Measurements from ENCODE around the gene CREBBP. TPM values are rescaled to one million over a fixed set of nuclear protein-coding genes. Genes with fewer than 3 reads are reported as not detected.

The CREBBP gene
- total RNA-seq, 1 donor from 2014 or later, result 45.3 TPM

GRCh38 chr16:3740186-3740585 lies 140.3 kb downstream of the CREBBP start:
- Mint-ChIP-seq H3K27me3 (no peaks in the 10 kb centered on the region), H3K36me3 (ENCODE audit: low read depth) (peaks cover 62% of the 10 kb centered on the region), H3K9me3 (no peaks in the 10 kb centered on the region), H3K4me3 (no peak overlapping the region), H3K27ac (no peak overlapping the region), H3K4me1 (no peaks in the 10 kb centered on the region)
- DNase-seq, result no peak
- intact Hi-C loops (cut with micrococcal nuclease), result no loop called here

- peaks cover 63% of the 10 kb centered on the region for H3K36me3 Mint-ChIP-seq (ENCODE audit: low read depth)
- no peak overlapping the region for H3K27ac Mint-ChIP-seq
- intact Hi-C loops (cut with micrococcal nuclease), result no loop called here
These were observed 140.9 kb downstream of the CREBBP start for GRCh38 chr16:3739636-3740035.

GRCh38 chr16:3738541-3738940 lies 142.0 kb downstream of the CREBBP start:
- Mint-ChIP-seq H3K27me3 (no peaks in the 10 kb centered on the region), H3K4me1 (no peaks in the 10 kb centered on the region), H3K9me3 (no peaks in the 10 kb centered on the region), H3K4me3 (no peak overlapping the region), H3K36me3 (ENCODE audit: low read depth) (peaks cover 64% of the 10 kb centered on the region), H3K27ac (no peak overlapping the region)
- intact Hi-C loops (cut with micrococcal nuclease), result no loop called here
- no peak for DNase-seq

More at GRCh38 chr16:3739636-3740035, 140.9 kb downstream of the CREBBP start:
- no peaks in the 10 kb centered on the region for H3K4me1 Mint-ChIP-seq
- no peaks in the 10 kb centered on the region for H3K27me3 Mint-ChIP-seq
- no peak overlapping the region for H3K4me3 Mint-ChIP-seq
- DNase-seq, result no peak
- H3K9me3 Mint-ChIP-seq, result no peaks in the 10 kb centered on the region

GRCh38 chr16:3738128-3738527 lies 142.4 kb downstream of the CREBBP start:
- H3K9me3 Mint-ChIP-seq, result no peaks in the 10 kb centered on the region
- no peak for DNase-seq
- no peaks in the 10 kb centered on the region for H3K27me3 Mint-ChIP-seq
- peak overlapping the region; percentile 32 for H3K27ac Mint-ChIP-seq
- H3K4me3 Mint-ChIP-seq, result no peak overlapping the region
- peaks cover 64% of the 10 kb centered on the region for H3K36me3 Mint-ChIP-seq (ENCODE audit: low read depth)
- no peaks in the 10 kb centered on the region for H3K4me1 Mint-ChIP-seq
- intact Hi-C loops (cut with micrococcal nuclease), result no loop called here

- H3K27me3 Mint-ChIP-seq, result no peaks in the 10 kb centered on the region
- DNase-seq, result no peak
- no peaks in the 10 kb centered on the region for H3K4me1 Mint-ChIP-seq
- intact Hi-C loops (cut with micrococcal nuclease), result no loop called here
- no peaks in the 10 kb centered on the region for H3K9me3 Mint-ChIP-seq
- H3K36me3 Mint-ChIP-seq (ENCODE audit: low read depth), result peaks cover 61% of the 10 kb centered on the region
- peak overlapping the region; percentile 60 for H3K27ac Mint-ChIP-seq
- no peak overlapping the region for H3K4me3 Mint-ChIP-seq
These were observed 143.3 kb downstream of the CREBBP start for GRCh38 chr16:3737181-3737580.

GRCh38 chr16:3736116-3736515 lies 144.4 kb downstream of the CREBBP start:
- intact Hi-C loops (cut with micrococcal nuclease), result no loop called here
- no peak for DNase-seq
- Mint-ChIP-seq H3K4me3 (no peak overlapping the region), H3K9me3 (no peaks in the 10 kb centered on the region), H3K4me1 (peaks cover 2% of the 10 kb centered on the region), H3K27ac (no peak overlapping the region), H3K36me3 (ENCODE audit: low read depth) (peaks cover 65% of the 10 kb centered on the region), H3K27me3 (no peaks in the 10 kb centered on the region)

GRCh38 chr16:3735541-3735940 lies 145.0 kb downstream of the CREBBP start:
- peaks cover 2% of the 10 kb centered on the region for H3K4me1 Mint-ChIP-seq
- no peak overlapping the region for H3K27ac Mint-ChIP-seq
- no peak for DNase-seq
- H3K4me3 Mint-ChIP-seq, result no peak overlapping the region
- H3K9me3 Mint-ChIP-seq, result no peaks in the 10 kb centered on the region
- intact Hi-C loops (cut with micrococcal nuclease), result no loop called here
- H3K36me3 Mint-ChIP-seq (ENCODE audit: low read depth), result peaks cover 66% of the 10 kb centered on the region
- no peaks in the 10 kb centered on the region for H3K27me3 Mint-ChIP-seq

GRCh38 chr16:3734758-3735221 lies 145.7 kb downstream of the CREBBP start:
- Mint-ChIP-seq H3K27ac (no peak overlapping the region), H3K9me3 (no peaks in the 10 kb centered on the region), H3K4me1 (peaks cover 2% of the 10 kb centered on the region), H3K36me3 (ENCODE audit: low read depth) (peaks cover 70% of the 10 kb centered on the region), H3K4me3 (no peak overlapping the region), H3K27me3 (no peaks in the 10 kb centered on the region)
- DNase-seq, result no peak
- intact Hi-C loops (cut with micrococcal nuclease), result no loop called here

GRCh38 chr16:3734084-3734757 lies 146.3 kb downstream of the CREBBP start:
- no peak for DNase-seq
- no peaks in the 10 kb centered on the region for H3K27me3 Mint-ChIP-seq
- intact Hi-C loops (cut with micrococcal nuclease), result no loop called here
- H3K4me3 Mint-ChIP-seq, result no peak overlapping the region
- peaks cover 2% of the 10 kb centered on the region for H3K4me1 Mint-ChIP-seq
- no peaks in the 10 kb centered on the region for H3K9me3 Mint-ChIP-seq
- H3K36me3 Mint-ChIP-seq (ENCODE audit: low read depth), result peaks cover 70% of the 10 kb centered on the region
- H3K27ac Mint-ChIP-seq, result no peak overlapping the region

- peaks cover 2% of the 10 kb centered on the region for H3K4me1 Mint-ChIP-seq
- H3K9me3 Mint-ChIP-seq, result no peaks in the 10 kb centered on the region
- no peaks in the 10 kb centered on the region for H3K27me3 Mint-ChIP-seq
- DNase-seq, result no peak
- intact Hi-C loops (cut with micrococcal nuclease), result no loop called here
- peaks cover 69% of the 10 kb centered on the region for H3K36me3 Mint-ChIP-seq (ENCODE audit: low read depth)
- no peak overlapping the region for H3K27ac Mint-ChIP-seq
- no peak overlapping the region for H3K4me3 Mint-ChIP-seq
These were observed 148.3 kb downstream of the CREBBP start for GRCh38 chr16:3732171-3732570.

- intact Hi-C loops (cut with micrococcal nuclease), result no loop called here
- no peak for DNase-seq
- no peaks in the 10 kb centered on the region for H3K9me3 Mint-ChIP-seq
- peaks cover 2% of the 10 kb centered on the region for H3K4me1 Mint-ChIP-seq
- no peaks in the 10 kb centered on the region for H3K27me3 Mint-ChIP-seq
- no peak overlapping the region for H3K4me3 Mint-ChIP-seq
- peaks cover 65% of the 10 kb centered on the region for H3K36me3 Mint-ChIP-seq (ENCODE audit: low read depth)
- no peak overlapping the region for H3K27ac Mint-ChIP-seq
These were observed 149.2 kb downstream of the CREBBP start for GRCh38 chr16:3731126-3731935.

GRCh38 chr16:3730161-3731125 lies 150.1 kb downstream of the CREBBP start:
- H3K27me3 Mint-ChIP-seq, result no peaks in the 10 kb centered on the region
- DNase-seq, result no peak
- H3K9me3 Mint-ChIP-seq, result no peaks in the 10 kb centered on the region
- H3K4me3 Mint-ChIP-seq, result no peak overlapping the region
- intact Hi-C loops (cut with micrococcal nuclease), result no loop called here
- no peak overlapping the region for H3K27ac Mint-ChIP-seq
- H3K36me3 Mint-ChIP-seq (ENCODE audit: low read depth), result peaks cover 56% of the 10 kb centered on the region
- H3K4me1 Mint-ChIP-seq, result peaks cover 2% of the 10 kb centered on the region

- Mint-ChIP-seq H3K27me3 (no peaks in the 10 kb centered on the region), H3K9me3 (no peaks in the 10 kb centered on the region), H3K27ac (no peak overlapping the region), H3K36me3 (ENCODE audit: low read depth) (peaks cover 48% of the 10 kb centered on the region), H3K4me3 (no peak overlapping the region), H3K4me1 (peaks cover 2% of the 10 kb centered on the region)
- no peak for DNase-seq
- intact Hi-C loops (cut with micrococcal nuclease), result no loop called here
These were observed 151.1 kb downstream of the CREBBP start for GRCh38 chr16:3729161-3730112.

All from activated CD4-positive, alpha-beta T cell treated with anti-CD3 and anti-CD28 coated beads, Interleukin-2, amount 10 ng/mL, durations not matched to agents 24 days and 14 days (primary cell).